ENCODE measurements around the gene MSMP. TPM values are rescaled to one million over a fixed set of nuclear protein-coding genes. Genes with fewer than 3 reads are reported as not detected.

Gene MSMP
- 0.62 TPM in 1 of 5 replicates, not detected in the others for total RNA-seq (2022; extraction: Qiagen RNA extraction; ENCODE audit: low read depth)

GRCh38 chr9:35754264-35754663, at the start of gene MSMP:
MSMP (minus strand) TSS chr9:35754276; CDS start chr9:35754129, 147 bp downstream.

GRCh38 chr9:35791297-35791921, 37.3 kb upstream of the MSMP start, which contains the start of gene NPR2:
NPR2 (plus strand) TSS chr9:35791591; CDS start chr9:35792409, 818 bp downstream.

GRCh38 chr9:35748858-35749514, 5.1 kb downstream of the MSMP start, which contains the start of the genes GBA2 and RGP1:
GBA2 (minus strand) TSS chr9:35749228; CDS start chr9:35748704, 524 bp downstream.
RGP1 (plus strand) TSS chr9:35749287; CDS start chr9:35749756, 469 bp downstream.

GRCh38 chr9:35732185-35732799, 21.8 kb downstream of the MSMP start, which contains the start of the genes CREB3 and TLN1:
CREB3 (plus strand) TSS chr9:35732666; CDS start chr9:35732773, 107 bp downstream.
TLN1 (minus strand) TSS chr9:35732195; CDS start chr9:35725694, 6,501 bp downstream.

Other genes with a start within 250 kb of the MSMP start
- gene TESK1, start 149.0 kb downstream of the MSMP start, total RNA-seq (2022; extraction: Qiagen RNA extraction; ENCODE audit: low read depth), result 22.7 to 34.4 TPM (median 30.2 TPM) in 5 replicates
- gene CD72, start 135.9 kb downstream of the MSMP start, total RNA-seq (2022; extraction: Qiagen RNA extraction; ENCODE audit: low read depth), result 0.11 to 0.41 TPM (median 0.18 TPM) in 4 of 5 replicates, not detected in the other
- not detected in 5 replicates for gene SIT1, start 103.3 kb downstream of the MSMP start, total RNA-seq (2022; extraction: Qiagen RNA extraction; ENCODE audit: low read depth)
- 7.2 to 17.6 TPM (median 8.8 TPM) in 3 of 5 replicates, not detected in the others for gene RMRP, start 96.3 kb downstream of the MSMP start, total RNA-seq (2022; extraction: Qiagen RNA extraction; ENCODE audit: low read depth)
- 19.3 to 29.9 TPM (median 27.5 TPM) in 5 replicates for gene CCDC107, start 96.0 kb downstream of the MSMP start, total RNA-seq (2022; extraction: Qiagen RNA extraction; ENCODE audit: low read depth)
- 14.7 to 19.5 TPM (median 18.0 TPM) in 5 replicates for gene ARHGEF39, start 89.1 kb downstream of the MSMP start, total RNA-seq (2022; extraction: Qiagen RNA extraction; ENCODE audit: low read depth)
- gene CA9, start 80.3 kb downstream of the MSMP start, total RNA-seq (2022; extraction: Qiagen RNA extraction; ENCODE audit: low read depth), result 3.0 to 7.1 TPM (median 6.1 TPM) in 5 replicates
- 628 to 733 TPM (median 691 TPM) in 5 replicates for gene TPM2, start 64.4 kb downstream of the MSMP start, total RNA-seq (2022; extraction: Qiagen RNA extraction; ENCODE audit: low read depth)
- gene TLN1, start 22.1 kb downstream of the MSMP start, total RNA-seq (2022; extraction: Qiagen RNA extraction; ENCODE audit: low read depth), result 89.5 to 138 TPM (median 130 TPM) in 5 replicates
- 55.1 to 65.3 TPM (median 58.7 TPM) in 5 replicates for gene CREB3, start 21.6 kb downstream of the MSMP start, total RNA-seq (2022; extraction: Qiagen RNA extraction; ENCODE audit: low read depth)
- gene GBA2, start 5.0 kb downstream of the MSMP start, total RNA-seq (2022; extraction: Qiagen RNA extraction; ENCODE audit: low read depth), result 22.0 to 42.9 TPM (median 33.7 TPM) in 5 replicates
- gene RGP1, start 5.0 kb downstream of the MSMP start, total RNA-seq (2022; extraction: Qiagen RNA extraction; ENCODE audit: low read depth), result 11.3 to 19.1 TPM (median 16.9 TPM) in 5 replicates
- gene NPR2, start 37.3 kb upstream of the MSMP start, total RNA-seq (2022; extraction: Qiagen RNA extraction; ENCODE audit: low read depth), result 3.2 to 7.5 TPM (median 6.1 TPM) in 5 replicates
- 0.32 to 0.72 TPM (median 0.56 TPM) in 4 of 5 replicates, not detected in the other for gene SPAG8, start 58.0 kb upstream of the MSMP start, total RNA-seq (2022; extraction: Qiagen RNA extraction; ENCODE audit: low read depth)
- gene HINT2, start 60.8 kb upstream of the MSMP start, total RNA-seq (2022; extraction: Qiagen RNA extraction; ENCODE audit: low read depth), result 58.4 to 99.6 TPM (median 93.8 TPM) in 5 replicates
- not detected in 5 replicates for gene FAM221B, start 74.5 kb upstream of the MSMP start, total RNA-seq (2022; extraction: Qiagen RNA extraction; ENCODE audit: low read depth)
- gene TMEM8B, start 75.0 kb upstream of the MSMP start, total RNA-seq (2022; extraction: Qiagen RNA extraction; ENCODE audit: low read depth), result 1.8 to 4.3 TPM (median 3.1 TPM) in 5 replicates
- gene OR13J1, start 116.1 kb upstream of the MSMP start, total RNA-seq (2022; extraction: Qiagen RNA extraction; ENCODE audit: low read depth), result not detected in 5 replicates
- gene HRCT1, start 151.9 kb upstream of the MSMP start, total RNA-seq (2022; extraction: Qiagen RNA extraction; ENCODE audit: low read depth), result 0.18 to 0.61 TPM (median 0.26 TPM) in 4 of 5 replicates, not detected in the other
- gene SPAAR, start 155.2 kb upstream of the MSMP start, total RNA-seq (2022; extraction: Qiagen RNA extraction; ENCODE audit: low read depth), result 0.15 to 0.16 TPM in 2 of 5 replicates, not detected in the others
- gene OR2S2, start 203.9 kb upstream of the MSMP start, total RNA-seq (2022; extraction: Qiagen RNA extraction; ENCODE audit: low read depth), result not detected in 5 replicates